ENCODE measurements around the gene CABP7. TPM values are rescaled to one million over a fixed set of nuclear protein-coding genes. Genes with fewer than 3 reads are reported as not detected.

Gene CABP7
- total and polyA plus RNA-seq, 2 of the 8 experiments (the other 6 are each of a cell fraction or from before 2014, with no cell fraction given): 0.20 to 0.36 TPM

DNA sequence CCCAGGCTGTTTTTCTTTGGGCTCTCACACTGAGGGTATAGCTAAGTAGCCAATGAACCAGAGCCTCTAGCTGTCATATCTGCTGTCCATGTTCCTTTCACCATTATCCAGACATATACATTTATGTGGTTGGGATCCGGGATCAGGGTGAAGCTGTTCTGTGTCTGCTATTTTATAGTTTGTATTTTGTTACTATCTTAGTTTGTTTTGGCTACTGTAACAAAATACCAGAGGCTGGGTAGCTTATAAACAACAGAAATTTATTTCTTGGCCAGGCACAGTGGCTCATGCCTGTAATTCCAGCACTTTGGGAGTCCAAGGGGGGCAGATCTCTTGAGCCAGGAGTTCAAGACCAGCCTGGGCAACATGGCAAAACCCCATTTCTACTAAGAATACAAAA is 40.5 kb upstream of the CABP7 start:
- ChIA-PET POLR2A (ENCODE audit: partially characterized antibody) (interaction anchor here (1.5 kb wide), 1 partner anchor 10 kb away, joined by 6 read pairs; no protein-coding TSS in a partner anchor), CTCF (ENCODE audit: partially characterized antibody) (interaction anchor here (0.8 to 1.6 kb wide), 5 partner anchors 9 to 43 kb away, joined by 3 to 6 read pairs (median 4); no protein-coding TSS in a partner anchor)
- no peaks in the 10 kb centered on the region for H3K79me1 ChIP-seq (ENCODE audit: low read depth, low read length)
- 100% methylated on average over 1 of the region's 1 CpG; no CpG with 5 or more reads in 1 of the 2 experiments for WGBS, 2 experiments (ENCODE audit: extremely low coverage in 1 of 2, insufficient coverage in 1 of 2, insufficient read length in 1 of 2, insufficient replicate concordance in 2 of 2, low coverage in 1 of 2, low lambda C conversion rate in 2 of 2, missing lambda C conversion rate in 1 of 2)
- H2BK20ac ChIP-seq (ENCODE audit: low read length): no peak overlapping the region
- H2AFZ ChIP-seq (ENCODE audit: low read length): no peak overlapping the region
- H3K4me3 ChIP-seq (ENCODE audit: extremely low read depth in 1 of 4, insufficient read depth in 2 of 4, low read depth in 3 of 4, low read length in 4 of 4): no peak overlapping the region
- H4K8ac ChIP-seq (ENCODE audit: extremely low read depth, insufficient read depth, low read length): no peak overlapping the region
- H2BK5ac ChIP-seq (ENCODE audit: low read depth, low read length): no peak overlapping the region
- no peak overlapping the region for H3K18ac ChIP-seq (ENCODE audit: extremely low read depth, low read length)
- no peak overlapping the region for H3K14ac ChIP-seq (ENCODE audit: insufficient read length)
- no peaks in the 10 kb centered on the region for H3K79me2 ChIP-seq (ENCODE audit: control insufficient read depth in 1 of 2, insufficient read depth in 2 of 2, low read length in 2 of 2)
- H3K27me3 ChIP-seq (replicated peaks in 1 of 4; ENCODE audit: control insufficient read depth in 3 of 4, extremely low read depth in 1 of 4, insufficient read depth in 3 of 4, low read length in 3 of 4): no peaks in the 10 kb centered on the region
- no peak overlapping the region for H3K4me2 ChIP-seq (ENCODE audit: insufficient read depth in 1 of 2, low read depth in 2 of 2, low read length in 2 of 2)
- H3K27ac ChIP-seq (ENCODE audit: low read depth, low read length): no peak overlapping the region
- no peaks in the 10 kb centered on the region for H4K20me1 ChIP-seq (replicated peaks in 1 of 2; ENCODE audit: control insufficient read depth in 1 of 2, insufficient read depth in 2 of 2, low read length in 2 of 2)
- peaks cover 5 to 32% (median 24%) of the 10 kb centered on the region in 4 experiments; a peak in 6 of 8 replicates for H3K36me3 ChIP-seq (ENCODE audit: control insufficient read depth in 2 of 4, insufficient read depth in 4 of 4, low read length in 3 of 4)
- H2BK15ac ChIP-seq (ENCODE audit: low read length): no peak overlapping the region
- no peak overlapping the region for H2BK120ac ChIP-seq (replicated peaks; ENCODE audit: low read depth, low read length)
- no peak overlapping the region for H4K5ac ChIP-seq (ENCODE audit: insufficient read length, low read depth, low read length)
- no peak overlapping the region for H4K91ac ChIP-seq (replicated peaks; ENCODE audit: insufficient read length, low read length)
- no peaks in the 10 kb centered on the region for H3K4me1 ChIP-seq (replicated peaks in 1 of 4; ENCODE audit: control insufficient read depth in 3 of 4, insufficient read depth in 4 of 4, low read length in 3 of 4)
- no peak overlapping the region for H3K56ac ChIP-seq (replicated peaks; ENCODE audit: insufficient read length, low read depth, low read length)
- H2AK5ac ChIP-seq (ENCODE audit: low read depth, low read length): no peak overlapping the region
- FAIRE-seq (no peak), DNase-seq (ENCODE audit: low read depth in 1 of 2, low spot score in 2 of 2) (no peak)
- no peak overlapping the region for H3K4ac ChIP-seq (replicated peaks; ENCODE audit: insufficient read length, low read depth, low read length)
- H2BK12ac ChIP-seq (ENCODE audit: low read depth, low read length): no peak overlapping the region
- H3K9me3 ChIP-seq (ENCODE audit: insufficient read depth in 2 of 2, low read depth in 1 of 2, low read length in 1 of 2): no peaks in the 10 kb centered on the region
- H3K23ac ChIP-seq (ENCODE audit: insufficient read length): no peak overlapping the region
- no peaks in the 10 kb centered on the region for H3K23me2 ChIP-seq (ENCODE audit: low read depth, low read length)
- H3K9ac ChIP-seq (replicated peaks in 1 of 4; ENCODE audit: extremely low read depth in 1 of 4, low read depth in 3 of 4, low read length in 3 of 4): no peak overlapping the region
- TF ChIP-seq EZH2 (IDR thresholded peaks at IDR 0.05; ENCODE audit: low read depth, low read length, severe bottlenecking) (no peak), POU5F1 (IDR thresholded peaks at IDR 0.05; ENCODE audit: low read depth, low read length) (no peak), HDAC2 (IDR thresholded peaks at IDR 0.05; ENCODE audit: borderline replicate concordance in 1 of 2, low read depth in 2 of 2, low read length in 2 of 2) (no peak), RNF2 (IDR thresholded peaks at IDR 0.05; ENCODE audit: borderline replicate concordance, low read depth, low read length, missing control alignments, poor library complexity, severe bottlenecking) (no peak), HDAC6 (IDR thresholded peaks at IDR 0.05; ENCODE audit: low read depth, low read length) (no peak), MAFK (IDR thresholded peaks at IDR 0.05; ENCODE audit: low read depth, low read length) (no peak), TBP (IDR thresholded peaks at IDR 0.05; ENCODE audit: low read depth, low read length) (no peak), SUZ12 (IDR thresholded peaks at IDR 0.05; ENCODE audit: low read length) (no peak)
- TF ChIP-seq, protein P1, sequence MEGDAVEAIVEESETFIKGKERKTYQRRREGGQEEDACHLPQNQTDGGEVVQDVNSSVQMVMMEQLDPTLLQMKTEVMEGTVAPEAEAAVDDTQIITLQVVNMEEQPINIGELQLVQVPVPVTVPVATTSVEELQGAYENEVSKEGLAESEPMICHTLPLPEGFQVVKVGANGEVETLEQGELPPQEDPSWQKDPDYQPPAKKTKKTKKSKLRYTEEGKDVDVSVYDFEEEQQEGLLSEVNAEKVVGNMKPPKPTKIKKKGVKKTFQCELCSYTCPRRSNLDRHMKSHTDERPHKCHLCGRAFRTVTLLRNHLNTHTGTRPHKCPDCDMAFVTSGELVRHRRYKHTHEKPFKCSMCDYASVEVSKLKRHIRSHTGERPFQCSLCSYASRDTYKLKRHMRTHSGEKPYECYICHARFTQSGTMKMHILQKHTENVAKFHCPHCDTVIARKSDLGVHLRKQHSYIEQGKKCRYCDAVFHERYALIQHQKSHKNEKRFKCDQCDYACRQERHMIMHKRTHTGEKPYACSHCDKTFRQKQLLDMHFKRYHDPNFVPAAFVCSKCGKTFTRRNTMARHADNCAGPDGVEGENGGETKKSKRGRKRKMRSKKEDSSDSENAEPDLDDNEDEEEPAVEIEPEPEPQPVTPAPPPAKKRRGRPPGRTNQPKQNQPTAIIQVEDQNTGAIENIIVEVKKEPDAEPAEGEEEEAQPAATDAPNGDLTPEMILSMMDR (IDR thresholded peaks at IDR 0.05; ENCODE audit: control extremely low read depth in 1 of 3, insufficient read depth in 1 of 3, low read depth in 1 of 3, low read length in 3 of 3): no peak
- TF ChIP-seq, protein P2, sequence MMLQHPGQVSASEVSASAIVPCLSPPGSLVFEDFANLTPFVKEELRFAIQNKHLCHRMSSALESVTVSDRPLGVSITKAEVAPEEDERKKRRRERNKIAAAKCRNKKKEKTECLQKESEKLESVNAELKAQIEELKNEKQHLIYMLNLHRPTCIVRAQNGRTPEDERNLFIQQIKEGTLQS (IDR thresholded peaks at IDR 0.05; ENCODE audit: insufficient read depth, low read depth, low read length): no peak

Measured in H1 (cell line).